Heart left ventricle (tissue), 13 donors: ENCODE measurements around the gene FHL1.

ENCODE experiments used
- POLR2A ChIP-seq, 2 donors: fragments of 450-650 bp; IDR thresholded peaks; one replicate each; pipeline ENCODE4 v1.6.1; 2017; ENCODE audit warnings: antibody characterized with exemption in 2 of 2, mild to moderate bottlenecking in 2 of 2, moderate library complexity in 2 of 2
- TF ChIP-seq, protein P1 (sequence below), 12 donors: fragments of 200-600 bp; sonication (generic) in 4 of 12; IDR thresholded peaks; one replicate each; pipeline versions ENCODE4 v1.5.0 to v1.8.0; 2018 to 2022; ENCODE audit warnings: antibody characterized with exemption in 12 of 12, mild to moderate bottlenecking in 5 of 12
- donor health status: ischemic (EF 13 %, LVEDD 7.1; RV severe dilation, severe dysfunction).
- donor health status: DM: no; HTN: yes; CAD: no.
- donor health status: DM: no; HTN: no; CAD: no.
- donor health status: ischemic (EF 25% LVEDD 6.9; RV normal size, moderate dysfunction).
- donor health status: ischemic (EF 25% LVEDD 5.7; RV mildly dilated, moderate dysfunction).
- donor health status: ischemic (EF 35%, LVEDD 5.7; RV mildly dilated, moderate dysfunction).
- donor health status: nonischemic (EF 11% LVEDD 7.7; RV severe dilation, severe dysfunction).
- donor health status: DM: yes; HTN: yes; CAD: no.
- donor health status: PGD.
- donor health status: ischemic (EF 29% LVEDD 5.4; RV normal size, mild dysfunction).
- donor health status: nonischemic (EF 23%, LVEDD 6.1; RV moderate dilation, normal function).

DNA sequence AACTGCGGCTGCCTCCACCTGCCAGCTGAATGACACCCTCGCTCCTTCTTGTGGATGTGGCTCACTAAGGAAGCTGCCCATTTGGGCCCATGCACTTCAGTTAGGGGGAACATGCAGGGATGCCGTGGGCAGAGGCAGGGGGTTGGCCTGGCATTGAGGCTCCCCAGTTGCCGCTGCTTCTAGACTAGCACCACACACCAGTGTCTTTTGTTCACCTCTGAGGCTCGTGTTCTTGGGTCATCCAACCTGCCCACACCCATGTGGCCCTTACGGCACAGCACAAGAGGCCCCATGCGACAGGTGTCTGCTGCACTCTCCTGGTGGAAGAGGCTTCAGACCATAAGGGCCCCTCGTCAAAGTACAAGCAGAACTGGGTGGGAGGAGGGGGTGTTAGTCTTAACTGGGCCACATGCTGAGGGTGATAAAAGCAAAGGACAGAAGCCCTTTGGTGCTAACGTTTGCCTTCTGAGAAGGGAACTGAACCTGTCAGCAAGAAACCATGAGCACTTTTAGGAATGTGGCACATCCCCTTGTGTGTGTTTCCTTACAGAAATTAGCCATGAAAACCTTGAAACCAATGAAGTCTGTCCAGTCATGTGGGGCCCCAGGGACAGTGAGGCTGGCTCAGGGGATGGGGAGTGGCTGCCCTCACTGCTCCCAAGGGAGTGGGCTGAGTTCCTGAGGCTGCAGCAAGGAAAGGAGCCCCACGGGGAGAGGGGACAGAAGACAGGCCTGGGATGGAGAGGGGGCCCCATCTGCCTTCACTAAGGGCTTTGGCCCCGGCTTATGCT, 64.6 kb downstream of the FHL1 start:
- TF ChIP-seq, protein P1, sequence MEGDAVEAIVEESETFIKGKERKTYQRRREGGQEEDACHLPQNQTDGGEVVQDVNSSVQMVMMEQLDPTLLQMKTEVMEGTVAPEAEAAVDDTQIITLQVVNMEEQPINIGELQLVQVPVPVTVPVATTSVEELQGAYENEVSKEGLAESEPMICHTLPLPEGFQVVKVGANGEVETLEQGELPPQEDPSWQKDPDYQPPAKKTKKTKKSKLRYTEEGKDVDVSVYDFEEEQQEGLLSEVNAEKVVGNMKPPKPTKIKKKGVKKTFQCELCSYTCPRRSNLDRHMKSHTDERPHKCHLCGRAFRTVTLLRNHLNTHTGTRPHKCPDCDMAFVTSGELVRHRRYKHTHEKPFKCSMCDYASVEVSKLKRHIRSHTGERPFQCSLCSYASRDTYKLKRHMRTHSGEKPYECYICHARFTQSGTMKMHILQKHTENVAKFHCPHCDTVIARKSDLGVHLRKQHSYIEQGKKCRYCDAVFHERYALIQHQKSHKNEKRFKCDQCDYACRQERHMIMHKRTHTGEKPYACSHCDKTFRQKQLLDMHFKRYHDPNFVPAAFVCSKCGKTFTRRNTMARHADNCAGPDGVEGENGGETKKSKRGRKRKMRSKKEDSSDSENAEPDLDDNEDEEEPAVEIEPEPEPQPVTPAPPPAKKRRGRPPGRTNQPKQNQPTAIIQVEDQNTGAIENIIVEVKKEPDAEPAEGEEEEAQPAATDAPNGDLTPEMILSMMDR (IDR thresholded peaks at IDR 0.05), result no peak
- TF ChIP-seq POLR2A (IDR thresholded peaks at IDR 0.05), result no peak
